ENCODE data around the gene POLL. TPM values are rescaled to one million over a fixed set of nuclear protein-coding genes. Genes with fewer than 3 reads are reported as not detected.

The POLL gene
- total and polyA plus RNA-seq, 8 donors: 18.2 to 81.1 (median 30.6) TPM

- Histone ChIP-seq H3K27ac (no peak overlapping the region), H3K27me3 (peaks cover 0 to 18% (median 2%) of the 10 kb centered on the region in 4 donors), H3K4me1 (peaks cover 7 to 12% (median 7%) of the 10 kb centered on the region in 3 donors), H3K4me3 (no peak overlapping the region), H3K9me3 (no peaks in the 10 kb centered on the region), H3K36me3 (no peaks in the 10 kb centered on the region)
- FAIRE-seq (no peak), ATAC-seq (no peak), DNase-seq (no peak)
- TF ChIP-seq CTCF (IDR thresholded peaks at IDR 0.05): no peak
- intact Hi-C loops (cut with DNase I): loop anchor here in 1 of 3 donors (5.0 kb wide), 1 partner anchor 356 kb away; no protein-coding TSS in a partner anchor
- 84 to 89% methylated on average over 17 of the region's 17 CpGs for WGBS, 2 donors
Observed at GRCh38 chr10:101568054-101568745, 19.9 kb downstream of the POLL start.

DNA sequence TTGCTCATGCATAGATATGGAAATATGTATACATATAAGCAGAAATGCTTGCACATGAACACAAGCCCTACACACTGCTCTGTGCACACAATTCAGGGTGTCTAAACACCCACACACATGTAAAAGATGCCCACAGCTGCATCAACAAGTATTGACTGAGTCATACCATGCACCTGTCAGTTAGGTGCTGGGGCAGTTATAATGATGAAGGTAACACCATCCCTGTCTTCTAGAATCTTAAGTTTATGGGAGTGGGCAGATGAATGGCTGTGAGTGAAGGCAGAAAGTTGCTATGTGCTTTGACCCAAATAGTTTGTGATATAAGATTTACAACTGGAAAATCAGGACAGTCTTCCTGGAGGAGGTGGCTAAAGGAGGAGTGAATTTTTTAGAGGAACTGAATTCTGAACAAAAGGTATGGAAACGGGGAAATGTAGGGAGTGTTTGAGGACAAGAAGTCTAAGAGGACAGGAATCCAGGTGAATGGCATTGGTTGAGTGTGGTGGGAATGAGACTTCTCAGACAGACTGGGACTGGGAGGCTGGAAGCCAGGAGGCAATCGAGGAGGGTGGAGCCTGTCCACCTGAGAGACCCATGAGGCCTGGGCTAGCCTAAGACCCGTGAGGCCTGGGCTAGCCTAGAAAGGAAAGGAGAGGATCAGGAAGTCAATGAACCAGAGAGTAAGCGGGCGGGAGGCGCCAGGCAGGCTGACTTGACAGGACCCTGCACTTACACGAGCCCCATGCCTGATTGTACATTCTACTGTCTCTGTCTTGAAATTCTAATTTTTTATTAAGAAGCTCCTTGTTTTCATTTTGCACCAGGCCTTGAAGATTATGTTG is 20.7 kb downstream of the POLL start:
- peaks cover 0 to 18% (median 2%) of the 10 kb centered on the region in 4 donors for H3K27me3 ChIP-seq
- peaks cover 7 to 12% (median 7%) of the 10 kb centered on the region in 3 donors for H3K4me1 ChIP-seq
- no peak for FAIRE-seq
- ATAC-seq: no peak
- H3K27ac ChIP-seq: no peak overlapping the region
- H3K36me3 ChIP-seq: no peaks in the 10 kb centered on the region
- 64 to 75% methylated on average over 7 of the region's 7 CpGs for WGBS, 2 donors
- H3K4me3 ChIP-seq: no peak overlapping the region
- TF ChIP-seq CTCF (IDR thresholded peaks at IDR 0.05): no peak
- no peaks in the 10 kb centered on the region for H3K9me3 ChIP-seq
- no peak for DNase-seq
- intact Hi-C loops (cut with DNase I): loop anchor here in 1 of 3 donors (5.0 kb wide), 1 partner anchor 355 kb away; no protein-coding TSS in a partner anchor

DNA sequence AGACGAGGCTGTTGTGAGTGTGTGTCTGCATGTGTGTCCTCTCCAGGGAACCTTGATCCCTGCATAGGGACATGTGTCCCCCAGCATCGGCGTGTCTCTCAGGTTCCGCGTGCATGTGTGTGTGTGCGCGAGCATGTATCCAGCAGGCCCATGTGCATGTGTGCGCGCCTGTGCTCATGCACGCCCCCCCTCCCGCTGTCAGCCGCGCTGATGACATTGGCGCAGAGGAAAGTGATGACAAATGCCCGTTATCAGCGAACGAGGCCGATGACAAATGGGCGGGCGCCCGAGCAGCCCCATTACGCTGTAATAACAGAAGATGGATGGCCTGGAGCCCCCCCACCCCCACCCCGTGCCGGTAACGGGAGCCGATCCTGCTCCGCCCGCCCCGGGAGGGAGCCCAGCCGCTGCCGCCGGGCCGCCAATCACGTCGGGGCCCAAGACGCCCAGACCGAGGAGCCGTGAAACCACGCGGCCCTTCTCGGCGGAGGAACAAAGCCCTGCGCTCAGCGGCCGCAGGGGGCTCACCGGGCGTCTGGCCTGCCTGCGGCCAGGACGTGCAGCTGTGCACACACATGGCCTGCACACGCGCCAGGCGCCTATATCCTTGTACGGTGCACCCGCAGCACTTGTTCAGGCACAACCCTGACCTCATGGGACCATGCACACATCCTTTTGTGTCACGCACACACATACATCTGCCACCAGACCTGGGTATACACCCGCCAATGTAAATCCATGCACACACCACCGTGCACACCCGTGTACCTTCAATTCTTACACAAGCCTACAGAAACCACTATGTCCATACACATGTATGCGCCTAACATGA is 21.5 kb downstream of the POLL start:
- peak in 1 of 4 donors; percentile 17 for ATAC-seq
- H3K36me3 ChIP-seq: no peaks in the 10 kb centered on the region
- intact Hi-C loops (cut with DNase I): loop anchor here in 1 of 3 donors (5.0 kb wide), 1 partner anchor 354 kb away; no protein-coding TSS in a partner anchor
- peaks cover 0 to 18% (median 2%) of the 10 kb centered on the region in 4 donors for H3K27me3 ChIP-seq
- H3K9me3 ChIP-seq: no peaks in the 10 kb centered on the region
- no peak for FAIRE-seq
- no peak overlapping the region for H3K27ac ChIP-seq
- DNase-seq: peak in 1 of 6 donors; percentile 6
- no peak for TF ChIP-seq CTCF (IDR thresholded peaks at IDR 0.05)
- H3K4me3 ChIP-seq: peak overlapping the region in 1 of 4 donors; percentile 33
- H3K4me1 ChIP-seq: peaks cover 7 to 12% (median 7%) of the 10 kb centered on the region in 3 donors
- 7 to 8% methylated on average over 59 of the region's 59 CpGs for WGBS, 2 donors

DNA sequence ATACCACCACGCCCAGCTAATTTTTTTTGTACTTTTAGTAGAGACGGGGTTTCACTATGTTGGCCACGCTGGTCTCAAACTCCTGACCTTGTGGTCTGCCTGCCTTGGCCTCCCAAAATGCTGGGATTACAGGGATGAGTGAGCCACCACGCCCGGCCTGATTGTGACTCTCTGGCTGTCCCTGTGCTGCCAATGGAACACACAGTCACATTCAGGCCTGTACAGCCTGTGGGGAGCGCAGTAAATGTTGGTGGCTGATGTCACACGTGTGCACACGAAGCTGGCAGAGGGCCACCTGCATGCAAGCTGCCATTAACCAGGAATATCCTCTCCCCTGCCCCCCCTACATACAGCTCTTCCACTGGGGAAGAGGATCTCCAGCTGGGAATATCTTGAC is 22.1 kb downstream of the POLL start:
- ATAC-seq (no peak), DNase-seq (peak in 1 of 6 donors; percentile 6), FAIRE-seq (no peak)
- Histone ChIP-seq H3K9me3 (no peaks in the 10 kb centered on the region), H3K27me3 (peaks cover 0 to 18% (median 2%) of the 10 kb centered on the region in 4 donors), H3K36me3 (no peaks in the 10 kb centered on the region), H3K4me1 (peaks cover 7 to 12% (median 7%) of the 10 kb centered on the region in 3 donors), H3K4me3 (no peak overlapping the region), H3K27ac (no peak overlapping the region)
- TF ChIP-seq CTCF (IDR thresholded peaks at IDR 0.05): no peak
- 54 to 56% methylated on average over 8 of the region's 8 CpGs for WGBS, 2 donors
- intact Hi-C loops (cut with DNase I): loop anchor here in 1 of 3 donors (5.0 kb wide), 1 partner anchor 354 kb away; no protein-coding TSS in a partner anchor

Data from pancreas (tissue), 10 donors.